Measurements from ENCODE around the gene CNTNAP2. TPM values are rescaled to one million over a fixed set of nuclear protein-coding genes. Genes with fewer than 3 reads are reported as not detected.

Gene CNTNAP2
- total and polyA plus RNA-seq, 9 donors, result 8.3 to 18.8 (median 10.4) TPM

- Histone ChIP-seq H3K4me3 (ENCODE audit: low read length) (no peak overlapping the region), H3K27me3 (ENCODE audit: control insufficient read depth, insufficient read depth, low read length) (no peaks in the 10 kb centered on the region), H3K9me3 (replicated peaks; ENCODE audit: control insufficient read depth, low read depth, low read length) (no peaks in the 10 kb centered on the region), H3K36me3 (ENCODE audit: control insufficient read depth, insufficient read depth, low read length) (no peaks in the 10 kb centered on the region), H3K27ac (ENCODE audit: low read length) (no peak overlapping the region), H3K4me1 (ENCODE audit: control insufficient read depth, insufficient read depth, low read length) (no peaks in the 10 kb centered on the region)
- 90% methylated on average over 2 of the region's 3 CpGs for WGBS (ENCODE audit: insufficient coverage)
- no peak for DNase-seq
These were observed 2116.2 kb downstream of the CNTNAP2 start for GRCh38 chr7:148232784-148233183.

- no CpG with 5 or more reads among the region's 1 CpG for WGBS (ENCODE audit: insufficient coverage)
- H3K27ac ChIP-seq (ENCODE audit: low read length), result no peak overlapping the region
- H3K4me3 ChIP-seq (ENCODE audit: low read length), result no peak overlapping the region
These were observed 2118.1 kb downstream of the CNTNAP2 start for GRCh38 chr7:148234715-148235114.

GRCh38 chr7:148238761-148239325 lies 2122.2 kb downstream of the CNTNAP2 start:
- H3K4me1 ChIP-seq (ENCODE audit: control insufficient read depth, insufficient read depth, low read length), result no peaks in the 10 kb centered on the region
- H3K36me3 ChIP-seq (ENCODE audit: control insufficient read depth, insufficient read depth, low read length), result no peaks in the 10 kb centered on the region
- H3K27ac ChIP-seq (ENCODE audit: low read length), result no peak overlapping the region
- WGBS (ENCODE audit: insufficient coverage), result no CpG with 5 or more reads among the region's 1 CpG
- no peak for DNase-seq
- no peaks in the 10 kb centered on the region for H3K27me3 ChIP-seq (ENCODE audit: control insufficient read depth, insufficient read depth, low read length)
- no peak overlapping the region for H3K4me3 ChIP-seq (ENCODE audit: low read length)
- H3K9me3 ChIP-seq (replicated peaks; ENCODE audit: control insufficient read depth, low read depth, low read length), result no peaks in the 10 kb centered on the region

More at GRCh38 chr7:148234715-148235114, 2118.1 kb downstream of the CNTNAP2 start:
- no peaks in the 10 kb centered on the region for H3K27me3 ChIP-seq (ENCODE audit: control insufficient read depth, insufficient read depth, low read length)
- no peaks in the 10 kb centered on the region for H3K9me3 ChIP-seq (replicated peaks; ENCODE audit: control insufficient read depth, low read depth, low read length)
- no peak for DNase-seq
- no peaks in the 10 kb centered on the region for H3K36me3 ChIP-seq (ENCODE audit: control insufficient read depth, insufficient read depth, low read length)
- H3K4me1 ChIP-seq (ENCODE audit: control insufficient read depth, insufficient read depth, low read length), result no peaks in the 10 kb centered on the region

GRCh38 chr7:148241700-148242293 lies 2125.2 kb downstream of the CNTNAP2 start:
- Histone ChIP-seq H3K4me3 (ENCODE audit: low read length) (no peak overlapping the region), H3K27ac (ENCODE audit: low read length) (no peak overlapping the region), H3K9me3 (replicated peaks; ENCODE audit: control insufficient read depth, low read depth, low read length) (no peaks in the 10 kb centered on the region), H3K36me3 (ENCODE audit: control insufficient read depth, insufficient read depth, low read length) (no peaks in the 10 kb centered on the region), H3K27me3 (ENCODE audit: control insufficient read depth, insufficient read depth, low read length) (no peaks in the 10 kb centered on the region), H3K4me1 (ENCODE audit: control insufficient read depth, insufficient read depth, low read length) (no peaks in the 10 kb centered on the region)
- DNase-seq, result peak; percentile 38
- 20% methylated on average over 1 of the region's 3 CpGs for WGBS (ENCODE audit: insufficient coverage)

- 11% methylated on average over 6 of the region's 17 CpGs for WGBS (ENCODE audit: insufficient coverage)
- DNase-seq, result peak; percentile 78
- peak overlapping the region; percentile 23 for H3K4me3 ChIP-seq (ENCODE audit: low read length)
These were observed 2125.8 kb downstream of the CNTNAP2 start for GRCh38 chr7:148242294-148242821.

GRCh38 chr7:148245381-148245780 lies 2128.8 kb downstream of the CNTNAP2 start:
- H3K9me3 ChIP-seq (replicated peaks; ENCODE audit: control insufficient read depth, low read depth, low read length), result no peaks in the 10 kb centered on the region
- peak; percentile 19 for DNase-seq
- no peak overlapping the region for H3K27ac ChIP-seq (ENCODE audit: low read length)
- WGBS (ENCODE audit: insufficient coverage), result 60% methylated on average over 2 of the region's 7 CpGs
- no peaks in the 10 kb centered on the region for H3K4me1 ChIP-seq (ENCODE audit: control insufficient read depth, insufficient read depth, low read length)
- H3K4me3 ChIP-seq (ENCODE audit: low read length), result no peak overlapping the region
- no peaks in the 10 kb centered on the region for H3K27me3 ChIP-seq (ENCODE audit: control insufficient read depth, insufficient read depth, low read length)
- H3K36me3 ChIP-seq (ENCODE audit: control insufficient read depth, insufficient read depth, low read length), result no peaks in the 10 kb centered on the region

More at GRCh38 chr7:148242294-148242821, 2125.8 kb downstream of the CNTNAP2 start:
- no peaks in the 10 kb centered on the region for H3K9me3 ChIP-seq (replicated peaks; ENCODE audit: control insufficient read depth, low read depth, low read length)
- H3K36me3 ChIP-seq (ENCODE audit: control insufficient read depth, insufficient read depth, low read length), result no peaks in the 10 kb centered on the region
- H3K27me3 ChIP-seq (ENCODE audit: control insufficient read depth, insufficient read depth, low read length), result no peaks in the 10 kb centered on the region
- H3K27ac ChIP-seq (ENCODE audit: low read length), result no peak overlapping the region
- no peaks in the 10 kb centered on the region for H3K4me1 ChIP-seq (ENCODE audit: control insufficient read depth, insufficient read depth, low read length)

- Histone ChIP-seq H3K9me3 (replicated peaks; ENCODE audit: control insufficient read depth, low read depth, low read length) (peaks cover 10% of the 10 kb centered on the region), H3K27me3 (ENCODE audit: control insufficient read depth, insufficient read depth, low read length) (no peaks in the 10 kb centered on the region), H3K4me1 (ENCODE audit: control insufficient read depth, insufficient read depth, low read length) (no peaks in the 10 kb centered on the region), H3K4me3 (ENCODE audit: low read length) (no peak overlapping the region), H3K36me3 (ENCODE audit: control insufficient read depth, insufficient read depth, low read length) (no peaks in the 10 kb centered on the region), H3K27ac (ENCODE audit: low read length) (no peak overlapping the region)
- DNase-seq, result no peak
- WGBS (ENCODE audit: insufficient coverage), result 94% methylated on average over 5 of the region's 7 CpGs
These were observed 2137.0 kb downstream of the CNTNAP2 start for GRCh38 chr7:148253629-148254028.

GRCh38 chr7:148255333-148255732 lies 2138.7 kb downstream of the CNTNAP2 start:
- Histone ChIP-seq H3K4me1 (ENCODE audit: control insufficient read depth, insufficient read depth, low read length) (no peaks in the 10 kb centered on the region), H3K9me3 (replicated peaks; ENCODE audit: control insufficient read depth, low read depth, low read length) (peaks cover 10% of the 10 kb centered on the region), H3K4me3 (ENCODE audit: low read length) (no peak overlapping the region), H3K27ac (ENCODE audit: low read length) (no peak overlapping the region), H3K36me3 (ENCODE audit: control insufficient read depth, insufficient read depth, low read length) (no peaks in the 10 kb centered on the region), H3K27me3 (ENCODE audit: control insufficient read depth, insufficient read depth, low read length) (no peaks in the 10 kb centered on the region)
- DNase-seq, result no peak
- WGBS (ENCODE audit: insufficient coverage), result no CpG with 5 or more reads among the region's 3 CpGs

- Histone ChIP-seq H3K27me3 (ENCODE audit: control insufficient read depth, insufficient read depth, low read length) (no peaks in the 10 kb centered on the region), H3K9me3 (replicated peaks; ENCODE audit: control insufficient read depth, low read depth, low read length) (peaks cover 6% of the 10 kb centered on the region), H3K27ac (ENCODE audit: low read length) (no peak overlapping the region), H3K4me3 (ENCODE audit: low read length) (no peak overlapping the region), H3K4me1 (ENCODE audit: control insufficient read depth, insufficient read depth, low read length) (no peaks in the 10 kb centered on the region), H3K36me3 (ENCODE audit: control insufficient read depth, insufficient read depth, low read length) (no peaks in the 10 kb centered on the region)
- DNase-seq, result no peak
- 85% methylated on average over 3 of the region's 6 CpGs for WGBS (ENCODE audit: insufficient coverage)
These were observed 2139.8 kb downstream of the CNTNAP2 start for GRCh38 chr7:148256433-148256832.

GRCh38 chr7:148260599-148260998 lies 2144.0 kb downstream of the CNTNAP2 start:
- Histone ChIP-seq H3K4me1 (ENCODE audit: control insufficient read depth, insufficient read depth, low read length) (peaks cover 4% of the 10 kb centered on the region), H3K36me3 (ENCODE audit: control insufficient read depth, insufficient read depth, low read length) (no peaks in the 10 kb centered on the region), H3K4me3 (ENCODE audit: low read length) (no peak overlapping the region), H3K27me3 (ENCODE audit: control insufficient read depth, insufficient read depth, low read length) (no peaks in the 10 kb centered on the region), H3K27ac (ENCODE audit: low read length) (no peak overlapping the region), H3K9me3 (replicated peaks; ENCODE audit: control insufficient read depth, low read depth, low read length) (no peaks in the 10 kb centered on the region)
- 63% methylated on average over 5 of the region's 5 CpGs for WGBS (ENCODE audit: insufficient coverage)
- peak; percentile 13 for DNase-seq
